Measurements from ENCODE around the gene CDK5RAP3.

Gene CDK5RAP3

DNA sequence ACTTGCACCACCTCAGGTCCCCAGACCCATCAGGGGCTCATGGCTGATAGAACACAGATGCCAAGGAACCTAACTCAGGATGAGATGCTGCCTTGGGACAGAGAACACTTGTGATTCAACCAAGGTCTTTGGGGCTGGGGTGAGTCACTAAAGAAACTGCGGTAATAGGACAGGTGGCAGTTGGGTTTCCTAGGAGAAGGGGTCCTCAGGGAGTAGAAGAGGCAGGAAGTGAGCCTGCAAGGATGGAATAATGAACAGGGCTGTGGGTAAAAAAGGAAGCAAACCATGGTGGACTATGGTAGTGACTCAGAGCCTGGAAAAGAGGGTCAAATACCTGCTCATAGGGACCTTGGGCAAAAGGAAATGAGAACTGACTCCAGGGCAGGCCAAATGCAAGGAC, 36.1 kb upstream of the CDK5RAP3 start:
- TF ChIP-seq, protein P1, sequence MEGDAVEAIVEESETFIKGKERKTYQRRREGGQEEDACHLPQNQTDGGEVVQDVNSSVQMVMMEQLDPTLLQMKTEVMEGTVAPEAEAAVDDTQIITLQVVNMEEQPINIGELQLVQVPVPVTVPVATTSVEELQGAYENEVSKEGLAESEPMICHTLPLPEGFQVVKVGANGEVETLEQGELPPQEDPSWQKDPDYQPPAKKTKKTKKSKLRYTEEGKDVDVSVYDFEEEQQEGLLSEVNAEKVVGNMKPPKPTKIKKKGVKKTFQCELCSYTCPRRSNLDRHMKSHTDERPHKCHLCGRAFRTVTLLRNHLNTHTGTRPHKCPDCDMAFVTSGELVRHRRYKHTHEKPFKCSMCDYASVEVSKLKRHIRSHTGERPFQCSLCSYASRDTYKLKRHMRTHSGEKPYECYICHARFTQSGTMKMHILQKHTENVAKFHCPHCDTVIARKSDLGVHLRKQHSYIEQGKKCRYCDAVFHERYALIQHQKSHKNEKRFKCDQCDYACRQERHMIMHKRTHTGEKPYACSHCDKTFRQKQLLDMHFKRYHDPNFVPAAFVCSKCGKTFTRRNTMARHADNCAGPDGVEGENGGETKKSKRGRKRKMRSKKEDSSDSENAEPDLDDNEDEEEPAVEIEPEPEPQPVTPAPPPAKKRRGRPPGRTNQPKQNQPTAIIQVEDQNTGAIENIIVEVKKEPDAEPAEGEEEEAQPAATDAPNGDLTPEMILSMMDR (IDR thresholded peaks at IDR 0.05), result no peak

DNA sequence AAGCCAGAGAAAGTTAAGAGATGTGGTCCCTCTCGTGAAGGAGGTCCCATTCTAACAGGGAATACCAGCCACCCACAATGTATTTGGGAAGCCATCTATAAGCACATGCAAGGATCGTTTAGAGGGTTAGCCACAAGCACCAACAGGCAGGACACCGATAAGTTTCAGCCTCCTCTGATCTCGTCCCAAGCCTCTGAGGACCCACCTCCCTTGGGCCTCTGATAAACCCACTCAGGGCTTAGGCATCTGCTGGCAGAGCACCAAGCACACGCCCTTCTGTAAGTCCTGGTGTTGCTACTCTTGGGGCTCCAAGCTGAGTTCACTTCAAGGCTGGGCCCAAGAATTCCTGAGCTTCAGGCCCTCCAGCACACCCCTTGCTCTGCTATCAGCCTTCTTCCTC, 35.0 kb upstream of the CDK5RAP3 start:
- TF ChIP-seq, protein P1 (IDR thresholded peaks at IDR 0.05), result no peak

DNA sequence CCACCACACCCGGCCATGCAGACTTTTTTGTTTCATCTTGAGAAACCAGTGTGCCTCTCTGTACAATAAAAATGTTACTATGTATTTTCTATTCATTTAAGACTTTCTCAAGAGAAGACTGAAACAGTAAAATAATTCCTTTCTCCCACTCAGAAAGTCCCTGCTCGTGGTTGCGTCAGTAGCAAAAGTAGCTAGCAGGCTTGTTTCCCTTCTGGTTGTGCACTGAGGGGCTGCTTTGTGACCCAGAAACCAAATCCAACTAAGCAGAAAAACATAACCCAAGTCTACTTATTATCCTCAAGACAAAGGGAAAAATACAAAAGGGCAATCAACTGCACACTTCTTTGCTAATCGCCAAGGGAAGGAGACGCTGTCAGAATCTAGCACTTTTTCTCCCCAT, 33.0 kb upstream of the CDK5RAP3 start:
- TF ChIP-seq, protein P1 (IDR thresholded peaks at IDR 0.05), result no peak

DNA sequence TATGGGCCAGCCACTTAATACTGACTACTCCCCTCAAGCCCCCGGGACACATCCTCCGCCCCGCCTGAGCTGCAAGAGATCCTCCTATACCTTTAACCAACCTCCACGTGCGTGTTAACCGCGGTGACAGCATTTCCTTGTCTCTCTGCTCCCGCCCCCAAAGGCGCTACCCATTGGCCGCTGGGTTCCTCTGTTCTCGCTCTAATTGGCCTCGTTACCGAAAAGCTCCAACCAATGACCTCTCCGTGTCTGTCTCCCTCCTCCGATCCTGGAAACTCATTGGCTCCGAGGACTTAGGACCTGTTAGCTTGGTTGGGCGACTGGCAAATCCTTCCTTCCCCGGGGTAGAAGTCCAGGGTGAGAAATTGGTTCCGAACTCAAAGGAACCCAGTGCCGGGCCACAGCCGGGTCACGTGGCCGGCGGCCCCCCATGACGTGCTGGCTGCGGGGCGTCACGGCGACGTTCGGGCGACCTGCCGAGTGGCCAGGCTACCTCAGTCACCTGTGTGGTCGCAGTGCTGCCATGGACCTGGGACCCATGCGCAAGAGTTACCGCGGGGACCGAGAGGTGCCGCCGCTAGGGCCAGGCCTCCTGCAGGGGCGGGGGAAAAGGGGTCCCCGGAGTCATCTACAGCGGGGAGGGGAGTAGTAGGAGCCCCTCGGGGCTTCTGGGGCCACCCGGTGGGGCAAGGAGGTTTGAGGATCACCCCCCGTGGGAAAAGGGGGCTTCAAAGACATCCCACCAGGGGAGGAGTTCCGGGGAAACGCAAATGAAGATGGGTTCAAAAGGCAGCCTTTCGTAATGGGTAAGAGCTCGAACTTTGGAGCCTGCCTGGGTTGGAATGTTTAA, 29.4 kb upstream of the CDK5RAP3 start, which contains the start of gene PNPO:
Gene PNPO, plus strand, starts transcription at position 326 of the 850 bp plus-strand sequence. Its CDS starts 105 bp downstream, at position 431.
- TF ChIP-seq, protein P1 (IDR thresholded peaks at IDR 0.05), result no peak

DNA sequence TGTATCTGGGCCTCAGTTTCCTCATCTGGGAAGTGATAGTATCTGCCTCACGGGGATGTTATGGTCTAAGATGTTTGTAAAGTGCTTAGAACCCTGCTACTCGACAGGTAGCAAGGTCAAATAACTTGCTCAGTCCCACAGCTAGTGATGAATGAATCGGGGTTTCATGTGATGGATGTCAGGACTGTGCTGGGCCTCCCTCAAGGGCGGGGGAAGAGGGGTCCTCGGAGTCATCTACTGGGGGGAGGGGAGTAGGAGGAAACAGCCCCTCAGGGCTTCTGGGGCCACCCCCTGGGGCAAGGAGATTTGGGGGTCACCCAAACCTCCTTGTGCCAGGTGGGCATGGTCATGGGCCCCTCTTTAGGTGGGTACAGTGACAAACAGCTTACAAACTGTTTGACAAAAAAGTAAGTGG, 28.8 kb upstream of the CDK5RAP3 start:
- TF ChIP-seq, protein P1 (IDR thresholded peaks at IDR 0.05), result no peak

DNA sequence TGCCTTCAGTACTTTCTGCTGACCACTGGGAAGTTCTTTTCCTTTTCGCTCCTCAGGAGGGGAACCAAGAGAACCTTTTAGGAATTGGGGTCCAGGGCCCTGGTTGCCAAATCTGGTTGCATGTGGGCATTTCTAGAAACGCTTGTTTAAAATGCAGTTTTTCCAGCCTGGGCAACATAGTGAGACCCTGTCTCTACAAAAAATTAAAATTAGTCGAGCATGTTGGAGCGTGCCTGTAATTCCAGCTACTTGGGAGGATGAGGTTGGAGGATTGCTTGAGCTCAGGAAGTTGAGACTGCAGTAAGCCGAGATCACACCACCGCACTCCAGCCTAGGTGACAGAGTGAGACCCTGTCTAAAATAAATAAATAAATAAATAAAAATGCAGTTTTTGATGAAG, 28.3 kb upstream of the CDK5RAP3 start:
- TF ChIP-seq, protein P1 (IDR thresholded peaks at IDR 0.05), result no peak

DNA sequence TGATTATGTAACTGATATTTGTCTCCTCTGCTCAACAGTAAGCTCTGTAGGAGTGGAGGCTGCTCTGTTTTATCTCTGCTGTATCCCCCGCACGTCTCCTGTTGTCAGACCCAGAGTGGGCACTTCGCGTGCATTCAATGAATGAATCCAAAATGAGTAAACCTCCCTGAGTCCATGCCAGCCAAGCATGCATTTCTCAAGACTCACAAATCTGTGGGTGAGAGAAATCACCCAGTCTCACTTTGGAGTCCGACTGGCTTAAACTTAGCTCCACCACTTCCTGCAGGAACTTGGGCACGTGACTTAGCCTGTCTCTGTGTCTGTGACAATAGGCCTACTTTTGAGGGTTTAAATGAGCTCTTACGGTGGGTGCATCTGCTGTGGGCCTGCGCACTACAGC, 25.8 kb upstream of the CDK5RAP3 start:
- TF ChIP-seq, protein P1 (IDR thresholded peaks at IDR 0.05), result no peak

Measured in LNCAP (cell line).